ENCODE results near the gene TEKTIP1. TPM values are rescaled to one million over a fixed set of nuclear protein-coding genes. Genes with fewer than 3 reads are reported as not detected.
A peak's percentile ranks its signal among the peaks of the same experiment; 100 is the strongest.
"Not testable (repeated sequence)": the region's sequence is repeated elsewhere in the genome, so short reads cannot be mapped to it uniquely, and the experiment has no call there.

Gene TEKTIP1
- total and polyA plus RNA-seq, 7 donors = 0.44 to 1.0 TPM; not detected in 5

- DNase-seq (peak; percentile 97 to 98), ATAC-seq (peak; percentile 98)
- H3K27ac ChIP-seq = peak within 1 kb of the TSS; percentile 76
- H3K27me3 ChIP-seq (ENCODE audit: insufficient read depth in 3 of 3, low read length in 2 of 3) = no peaks in the 10 kb centered on the region
- no peaks in the 10 kb centered on the region for H3K9me3 ChIP-seq
- no peak for TF ChIP-seq CTCF (IDR thresholded peaks at IDR 0.05)
- H3K4me1 ChIP-seq = peaks cover 8% of the 10 kb centered on the region
- peak within 1 kb of the TSS; percentile 75 for H3K4me3 ChIP-seq
- intact Hi-C loops (cut with DNase I) = loop anchor here in 1 of 2 donors (2.0 to 10.0 kb wide), 2 partner anchors 71 to 147 kb away; partner anchors contain the start of genes PIP5K1C and TJP3
- WGBS, 3 donors = 0 to 1% (median 0%) methylated on average over 58 to 81 of the region's 81 CpGs
- no peaks in the 10 kb centered on the region for H3K36me3 ChIP-seq (ENCODE audit: insufficient read depth in 1 of 2, low read depth in 1 of 2)
Measured at GRCh38 chr19:3557461-3558248, 18.7 kb downstream of the TEKTIP1 start, which contains the start of gene MFSD12. Gene MFSD12, minus strand, starts transcription at chr19:3557586. Its CDS starts 183 bp downstream, at chr19:3557403.

GRCh38 chr19:3563709-3564524, 24.9 kb downstream of the TEKTIP1 start:
- intact Hi-C loops (cut with DNase I) = no loop called here
- ATAC-seq (no peak), DNase-seq (no peak)
- Histone ChIP-seq H3K9me3 (no peaks in the 10 kb centered on the region), H3K36me3 (ENCODE audit: insufficient read depth in 1 of 2, low read depth in 1 of 2) (no peaks in the 10 kb centered on the region), H3K27me3 (ENCODE audit: insufficient read depth in 3 of 3, low read length in 2 of 3) (peaks cover 0 to 2% (median 0%) of the 10 kb centered on the region in 3 donors), H3K4me3 (no peak overlapping the region), H3K4me1 (no peaks in the 10 kb centered on the region), H3K27ac (no peak overlapping the region)
- 67 to 78% (median 71%) methylated on average over 14 to 17 of the region's 17 CpGs for WGBS, 3 donors
- no peak for TF ChIP-seq CTCF (IDR thresholded peaks at IDR 0.05)

- DNase-seq (no peak), ATAC-seq (no peak)
- Histone ChIP-seq H3K36me3 (ENCODE audit: insufficient read depth in 1 of 2, low read depth in 1 of 2) (no peaks in the 10 kb centered on the region), H3K27me3 (ENCODE audit: insufficient read depth in 3 of 3, low read length in 2 of 3) (peaks cover 0 to 2% (median 0%) of the 10 kb centered on the region in 3 donors), H3K4me1 (no peaks in the 10 kb centered on the region), H3K9me3 (no peaks in the 10 kb centered on the region), H3K27ac (no peak overlapping the region), H3K4me3 (no peak overlapping the region)
- no peak for TF ChIP-seq CTCF (IDR thresholded peaks at IDR 0.05)
- 61 to 68% (median 62%) methylated on average over 19 of the region's 19 CpGs for whole genome bisulfite sequencing, 3 donors
- intact Hi-C loops (cut with DNase I) = no loop called here
Measured at GRCh38 chr19:3565139-3565538, 26.2 kb downstream of the TEKTIP1 start.

GRCh38 chr19:3570042-3570441, 31.1 kb downstream of the TEKTIP1 start:
- H3K36me3 ChIP-seq (ENCODE audit: insufficient read depth in 1 of 2, low read depth in 1 of 2); H3K9me3 ChIP-seq; H3K27me3 ChIP-seq (ENCODE audit: insufficient read depth in 3 of 3, low read length in 2 of 3); DNase-seq; H3K4me1 ChIP-seq; H3K27ac ChIP-seq; H3K4me3 ChIP-seq; intact Hi-C loops (cut with DNase I); ATAC-seq: not testable (repeated sequence)
- 75 to 82% (median 77%) methylated on average over 11 of the region's 11 CpGs for WGBS, 3 donors

GRCh38 chr19:3570606-3571011, 31.6 kb downstream of the TEKTIP1 start:
- intact Hi-C loops (cut with DNase I) = no loop called here
- no peaks in the 10 kb centered on the region for H3K9me3 ChIP-seq

More at GRCh38 chr19:3570606-3571011, 31.6 kb downstream of the TEKTIP1 start:
- Histone ChIP-seq H3K4me3 (no peak overlapping the region), H3K27ac (no peak overlapping the region), H3K27me3 (ENCODE audit: insufficient read depth in 3 of 3, low read length in 2 of 3) (peaks cover 0 to 2% (median 0%) of the 10 kb centered on the region in 3 donors), H3K36me3 (ENCODE audit: insufficient read depth in 1 of 2, low read depth in 1 of 2) (peaks cover 0 to 6% of the 10 kb centered on the region in 2 donors), H3K4me1 (no peaks in the 10 kb centered on the region)
- WGBS, 3 donors = 58 to 81% (median 66%) methylated on average over 7 of the region's 7 CpGs
- ATAC-seq = no peak
- DNase-seq = no peak
- TF ChIP-seq CTCF (IDR thresholded peaks at IDR 0.05) = no peak

Data from psoas muscle (tissue), 8 donors.